PC-3 (cell line): ENCODE data around the gene MAPKBP1. TPM values are rescaled to one million over a fixed set of nuclear protein-coding genes. Genes with fewer than 3 reads are reported as not detected.
A peak's percentile ranks its signal among the peaks of the same experiment; 100 is the strongest.
"Not testable (repeated sequence)": the region's sequence is repeated elsewhere in the genome, so short reads cannot be mapped to it uniquely, and the experiment has no call there.

Experiments
- ATAC-seq: fragments of 200-7000 bp; cut with Tn5 transposase; 2 replicates; pipeline ENCODE4 v1.9.1; 2020; ENCODE audit warnings: mild to moderate bottlenecking, moderate library complexity
- BruUV-seq: library from RNA; stranded (reverse); fragments of 400-500 nt; replicated peaks from 2 replicates; lab custom pipeline; 2021; lab: Mats Ljungman, UMichigan
- CTCF ChIA-PET: fragments of 300-600 bp; sonication (Branson Sonifier 250); formaldehyde crosslinking; loops from one replicate; lab custom pipeline; 2022; ENCODE audit warnings: antibody characterized with exemption; lab: Charles Lee
- POLR2A ChIA-PET: fragments of 300-600 bp; sonication (Branson Sonifier 250); formaldehyde crosslinking; loops from one replicate; lab custom pipeline; 2022; ENCODE audit warnings: antibody characterized with exemption; ENCODE audit not compliant: unreplicated experiment; lab: Charles Lee
- DNase-seq: peaks from one replicate; pipeline ENCODE4 v3.0.0-alpha.2; 2015
- H2AFZ ChIP-seq: fragments of 300-600 bp; sonication (generic); 2 replicates; pipeline ENCODE4 v1.6.0; 2016; ENCODE audit warnings: antibody characterized with exemption, low read length
- H3F3A ChIP-seq: fragments of 300-600 bp; sonication (generic); one replicate; pipeline ENCODE4 v1.6.0; 2017; ENCODE audit warnings: antibody characterized with exemption, low read length, control low read depth, mild to moderate bottlenecking; ENCODE audit not compliant: unreplicated experiment
- H3K27ac ChIP-seq: fragments of 300-600 bp; sonication (generic); 2 replicates; pipeline ENCODE4 v1.5.1; 2016; ENCODE audit warnings: mild to moderate bottlenecking, low read length
- H3K27me3 ChIP-seq: fragments of 300-600 bp; sonication (generic); 2 replicates; pipeline ENCODE4 v1.6.1; 2016; ENCODE audit warnings: low read length, mixed read lengths
- H3K36me3 ChIP-seq: fragments of 300-600 bp; sonication (generic); 2 replicates; pipeline ENCODE4 v1.6.1; 2016; ENCODE audit warnings: low read depth, mixed run types, low read length, mixed read lengths
- H3K4me1 ChIP-seq: fragments of 300-600 bp; sonication (generic); 2 replicates; pipeline ENCODE4 v1.5.1; 2016; ENCODE audit warnings: low read length; ENCODE audit not compliant: insufficient read depth
- H3K4me2 ChIP-seq: fragments of 300-600 bp; sonication (generic); 2 replicates; pipeline ENCODE4 v1.6.0; 2016; ENCODE audit warnings: low read length
- H3K4me3 ChIP-seq: fragments of 300-600 bp; sonication (generic); 2 replicates; pipeline ENCODE4 v1.5.1; 2016; ENCODE audit warnings: mild to moderate bottlenecking, low read length, mixed read lengths
- H3K79me2 ChIP-seq: fragments of 300-600 bp; sonication (generic); 2 replicates; pipeline ENCODE4 v1.6.1; 2017; ENCODE audit warnings: low read length, mixed read lengths
- H3K9ac ChIP-seq: fragments of 300-600 bp; sonication (generic); 2 replicates; pipeline ENCODE4 v1.6.0; 2016; ENCODE audit warnings: mild to moderate bottlenecking, low read length
- H3K9me2 ChIP-seq: fragments of 300-600 bp; sonication (generic); replicated peaks from 2 replicates; pipeline ENCODE4 v1.6.1; 2016; ENCODE audit warnings: mixed run types, low read length, mixed read lengths
- H3K9me3 ChIP-seq: fragments of 300-600 bp; sonication (generic); 2 replicates; pipeline ENCODE4 v1.6.1; 2016; ENCODE audit warnings: low read length, mixed read lengths
- H4K20me1 ChIP-seq: fragments of 300-600 bp; sonication (generic); 2 replicates; pipeline ENCODE4 v1.6.1; 2016; ENCODE audit warnings: low read length, mixed read lengths
- CTCF ChIP-seq: fragments of 300-600 bp; sonication (generic); conservative IDR thresholded peaks from 2 replicates; pipeline ENCODE4 v1.5.1; 2017; ENCODE audit warnings: antibody characterized with exemption, low read depth, mild to moderate bottlenecking, low read length
- EZH2 ChIP-seq: fragments of 300-600 bp; sonication (generic); IDR thresholded peaks from one replicate; pipeline ENCODE4 v1.6.1; 2017; ENCODE audit warnings: antibody characterized with exemption, mild to moderate bottlenecking, low read length; ENCODE audit not compliant: unreplicated experiment
- EZH2phosphoT487 ChIP-seq: fragments of 300-600 bp; sonication (generic); IDR thresholded peaks from 2 replicates; pipeline ENCODE4 v1.6.1; 2018; ENCODE audit warnings: mild to moderate bottlenecking, antibody characterized with exemption, low read length, borderline replicate concordance
- intact Hi-C: fragments of 100-400 bp; cut with micrococcal nuclease; formaldehyde crosslinking; loops from 2 replicates; pipeline ENCODE4 v1.9.0; 2023
- total RNA-seq: library from RNA; depleted of rRNA; stranded (reverse); fragments of >200 nt; gene quantifications from 2 replicates; pipeline ENCODE4 v1.2.3, GENCODE V29; 2014

MAPKBP1 gene
- total RNA-seq, 1 experiment from 2014 or later, result 29.1 TPM

- ChIA-PET POLR2A (no interaction called here), CTCF (interaction anchor here (0.5 kb wide), 1 partner anchor 124 kb away, joined by 4 read pairs; no protein-coding TSS in a partner anchor)
- Histone ChIP-seq H2AFZ (peak overlapping the region; percentile 78; the same call in 1 of the 2 replicates), H3K9me3 (no peaks in the 10 kb centered on the region), H4K20me1 (no peaks in the 10 kb centered on the region), H3K27me3 (no peaks in the 10 kb centered on the region), H3K9ac (peak overlapping the region; percentile 85), H3K79me2 (peaks cover 23% of the 10 kb centered on the region), H3F3A (no peaks in the 10 kb centered on the region), H3K36me3 (no peaks in the 10 kb centered on the region), H3K4me3 (peak overlapping the region; percentile 87), H3K4me2 (peak overlapping the region; percentile 87), H3K27ac (no peak overlapping the region), H3K9me2 (no peaks in the 10 kb centered on the region), H3K4me1 (peaks cover 29% of the 10 kb centered on the region)
- ATAC-seq (peak; percentile 1), DNase-seq (peak; percentile 33)
- TF ChIP-seq EZH2phosphoT487, result no peak
- no peak for TF ChIP-seq CTCF
- no peak for TF ChIP-seq EZH2
- intact Hi-C loops, result loop anchor here (2.0 to 10.0 kb wide), 3 partner anchors 66 to 146 kb away; partner anchors contain the start of genes EHD4 and SPTBN5
- BruUV-seq, result no TSS peak
These were observed 54.5 kb downstream of the MAPKBP1 start for GRCh38 chr15:41828807-41829141.

- no peak overlapping the region for H3K9ac ChIP-seq
- no peaks in the 10 kb centered on the region for H3K36me3 ChIP-seq
- POLR2A ChIA-PET, result no interaction called here
- H3K4me2 ChIP-seq, result no peak overlapping the region
- CTCF ChIA-PET, result no interaction called here
- no peaks in the 10 kb centered on the region for H3K9me3 ChIP-seq
- no TSS peak for BruUV-seq
- H3F3A ChIP-seq, result no peaks in the 10 kb centered on the region
- H3K27ac ChIP-seq, result no peak overlapping the region
- peaks cover 29% of the 10 kb centered on the region for H3K79me2 ChIP-seq
- no peak overlapping the region for H3K4me3 ChIP-seq
- H3K9me2 ChIP-seq, result no peaks in the 10 kb centered on the region
- no peak overlapping the region for H2AFZ ChIP-seq
- no peaks in the 10 kb centered on the region for H4K20me1 ChIP-seq
- no peak for ATAC-seq
- H3K4me1 ChIP-seq, result peaks cover 30% of the 10 kb centered on the region
- intact Hi-C loops, result loop anchor here (2.0 to 10.0 kb wide), 3 partner anchors 65 to 145 kb away; partner anchors contain the start of genes EHD4 and SPTBN5
- TF ChIP-seq EZH2 (no peak), EZH2phosphoT487 (no peak), CTCF (no peak)
- DNase-seq, result no peak
- H3K27me3 ChIP-seq, result no peaks in the 10 kb centered on the region
These were observed 55.8 kb downstream of the MAPKBP1 start for GRCh38 chr15:41829959-41830646.

- H3K36me3 ChIP-seq, H3K9me3 ChIP-seq, H3F3A ChIP-seq, H4K20me1 ChIP-seq, H3K27ac ChIP-seq, CTCF ChIA-PET, ATAC-seq, H3K9ac ChIP-seq, H2AFZ ChIP-seq, H3K27me3 ChIP-seq, BruUV-seq, H3K9me2 ChIP-seq, DNase-seq, H3K4me2 ChIP-seq, H3K4me3 ChIP-seq, intact Hi-C loops: not testable (repeated sequence)
- POLR2A ChIA-PET, result interaction anchor here (0.6 kb wide), 1 partner anchor 58 kb away, joined by 4 read pairs; no protein-coding TSS in a partner anchor
- peaks cover 30% of the 10 kb centered on the region for H3K4me1 ChIP-seq
- peaks cover 29% of the 10 kb centered on the region for H3K79me2 ChIP-seq
These were observed 57.0 kb downstream of the MAPKBP1 start for GRCh38 chr15:41831291-41831690.
